ENCODE measurements around the gene GPA33.

GPA33 gene

DNA sequence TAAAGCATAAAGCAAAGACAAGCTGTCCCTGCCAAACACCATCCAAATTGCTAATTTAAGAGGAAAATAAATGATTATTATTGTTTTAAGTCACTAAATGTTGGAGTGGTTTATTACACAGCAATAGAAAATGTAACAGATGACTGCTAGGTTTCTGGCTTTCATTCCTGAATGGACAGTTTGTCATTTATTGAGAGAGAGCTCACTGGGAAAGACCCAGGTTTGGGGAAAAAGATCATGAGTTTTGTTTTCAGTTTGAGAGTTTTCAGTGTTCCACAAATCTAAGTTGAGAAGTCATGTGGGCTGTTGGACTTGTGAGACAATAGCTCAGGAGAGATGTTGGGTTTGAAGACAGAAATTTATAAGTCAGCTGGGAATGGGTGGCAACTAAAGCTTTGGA, 5.4 kb downstream of the GPA33 start:
- no peak for DNase-seq

DNA sequence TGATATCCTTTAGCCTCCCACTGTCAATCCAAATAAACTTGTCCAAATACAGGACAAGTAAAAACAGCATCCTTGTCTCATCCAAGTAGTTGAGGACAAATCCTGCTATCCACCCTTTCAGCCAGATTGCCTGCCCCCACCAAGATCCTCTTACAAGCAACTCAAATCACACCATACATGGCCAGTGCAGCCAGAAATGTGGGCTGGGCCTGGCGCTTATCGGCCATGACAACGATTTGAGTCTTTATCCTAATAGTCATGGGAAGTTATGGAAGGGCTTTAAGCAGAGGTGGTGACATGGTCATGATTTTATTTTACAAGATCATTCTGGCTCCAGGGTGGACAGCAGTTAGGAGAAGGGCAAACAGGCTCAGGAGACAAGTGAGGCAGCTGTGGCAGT, 6.3 kb downstream of the GPA33 start:
- DNase-seq = no peak

DNA sequence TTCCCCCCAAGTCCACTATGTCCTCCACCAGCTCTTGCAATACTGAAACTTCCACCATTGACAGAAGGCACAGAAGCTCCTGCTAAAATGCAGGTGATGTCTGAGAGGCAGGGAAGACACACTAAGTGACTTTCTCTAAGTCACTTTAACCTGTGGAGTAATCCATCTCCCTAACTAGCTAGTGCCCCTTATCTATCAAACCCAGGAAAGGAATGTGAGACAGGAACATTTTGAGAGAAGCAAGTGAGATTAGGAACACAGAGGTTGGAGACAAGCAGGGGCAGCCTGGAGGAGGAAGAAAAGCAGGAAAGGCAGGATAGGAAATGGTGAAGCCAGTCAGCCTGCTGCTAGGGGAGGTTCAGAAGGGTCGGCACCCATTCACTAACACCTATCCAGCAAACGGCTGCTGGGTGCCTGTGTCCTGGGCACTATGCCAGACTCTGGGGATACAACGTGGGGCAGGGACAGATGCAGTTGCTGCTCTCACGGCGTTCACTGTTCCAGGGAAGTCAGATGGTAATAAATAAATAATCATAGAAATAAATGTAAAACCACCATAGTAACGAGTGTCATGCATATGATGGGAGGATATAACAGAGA, 7.0 kb downstream of the GPA33 start:
- no peak for DNase-seq

DNA sequence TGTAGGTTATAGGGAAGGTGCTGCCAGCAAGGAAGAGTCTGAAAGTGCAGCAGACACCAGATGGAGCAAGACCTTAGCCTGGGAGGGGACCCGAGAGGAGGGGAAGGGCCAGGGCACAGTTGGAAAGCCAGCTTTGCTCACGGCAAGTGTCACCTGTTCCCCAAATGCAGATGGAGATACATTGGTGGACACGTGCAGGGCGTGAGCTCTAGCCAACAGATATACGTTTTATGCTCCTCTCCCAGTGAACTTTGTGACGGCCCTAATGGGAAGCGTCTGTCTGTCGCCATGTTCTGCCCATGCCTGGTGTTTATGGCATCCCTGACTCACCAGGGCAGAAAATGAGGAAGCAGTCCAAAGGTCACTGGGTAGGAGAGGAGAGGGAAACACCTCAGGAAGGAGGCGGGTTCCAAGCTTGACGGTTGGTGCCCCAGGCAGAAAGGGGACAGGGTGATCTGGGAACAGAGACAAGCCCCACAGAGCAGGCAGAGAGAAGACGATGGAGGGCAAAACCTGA, 7.6 kb downstream of the GPA33 start:
- DNase-seq = no peak

DNA sequence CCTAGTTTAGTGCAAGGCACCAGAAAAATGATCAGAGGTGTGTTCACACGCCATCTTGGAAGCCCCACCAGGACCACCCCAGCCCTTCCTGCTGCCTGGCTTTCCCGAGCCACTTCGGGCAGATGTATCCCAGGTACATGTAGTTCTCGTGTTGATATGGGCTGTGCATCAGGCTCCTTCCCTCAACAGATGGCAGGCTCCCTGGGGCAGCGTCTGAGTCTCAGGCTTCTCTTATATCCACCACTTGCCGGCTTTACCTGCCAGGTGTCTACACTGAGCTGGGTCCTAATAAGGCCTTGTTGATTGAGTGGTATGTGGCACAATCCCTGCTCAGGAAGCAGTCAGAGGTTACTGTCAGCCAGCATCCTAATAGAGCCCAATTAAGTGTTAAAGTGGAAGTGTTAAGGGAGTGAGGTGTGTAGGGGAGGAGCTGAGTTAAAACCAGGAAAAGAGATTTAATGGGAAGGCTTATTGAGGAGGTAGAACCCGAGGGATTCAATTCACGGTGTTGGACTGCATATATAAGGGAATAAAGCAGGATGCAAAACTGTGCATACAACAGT, 8.5 kb downstream of the GPA33 start:
- no peak for DNase-seq

DNA sequence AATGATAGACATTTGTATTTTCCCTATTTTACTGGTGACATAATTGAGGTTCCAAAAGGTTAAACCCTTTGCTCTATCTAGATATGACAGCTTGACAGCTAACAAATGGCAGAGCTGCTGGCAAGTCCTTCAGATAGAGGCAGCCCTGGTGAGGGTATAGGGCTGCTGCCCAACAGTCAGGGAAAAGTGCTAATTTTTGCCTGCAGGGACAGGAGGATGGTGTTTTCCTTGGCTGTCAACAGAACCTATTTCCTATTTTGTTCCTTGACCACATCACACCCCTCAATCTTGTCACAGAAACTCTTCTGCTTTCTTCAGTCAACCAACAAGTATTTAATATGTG, 12.3 kb downstream of the GPA33 start:
- DNase-seq = no peak

DNA sequence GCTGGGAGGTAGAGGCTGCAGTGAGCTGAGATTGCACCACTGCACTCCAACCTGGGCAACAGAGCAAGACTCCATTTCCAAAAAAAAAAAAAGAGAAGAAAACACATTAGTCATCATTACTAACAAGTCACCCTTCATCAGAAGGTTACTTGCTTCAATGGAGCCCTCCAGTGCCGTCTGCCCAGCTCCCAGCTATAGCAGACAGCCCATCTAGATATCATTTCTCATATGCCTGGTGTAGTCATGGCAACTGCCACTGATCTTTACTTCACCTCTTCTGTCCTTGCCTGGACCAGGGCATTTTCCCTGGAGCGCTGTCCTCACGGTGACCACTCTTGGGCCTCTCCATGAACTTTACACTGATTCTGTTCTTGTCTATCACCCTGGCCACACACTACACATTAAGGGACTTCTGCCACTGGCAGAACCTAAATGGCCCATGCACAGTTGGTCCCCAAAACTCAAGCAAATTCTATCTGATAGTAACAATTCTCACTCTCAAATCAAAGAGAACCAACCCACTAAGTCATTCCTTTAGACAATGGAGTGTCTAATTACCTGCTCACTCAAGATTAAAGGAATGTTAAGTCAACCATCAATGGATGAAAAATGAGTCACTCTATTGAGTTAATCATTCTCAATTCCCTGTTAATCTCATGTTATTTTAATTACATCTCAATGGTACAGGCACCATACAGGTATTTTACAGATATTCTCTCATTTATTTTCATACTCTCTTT, 12.9 kb downstream of the GPA33 start:
- no peak for DNase-seq

DNA sequence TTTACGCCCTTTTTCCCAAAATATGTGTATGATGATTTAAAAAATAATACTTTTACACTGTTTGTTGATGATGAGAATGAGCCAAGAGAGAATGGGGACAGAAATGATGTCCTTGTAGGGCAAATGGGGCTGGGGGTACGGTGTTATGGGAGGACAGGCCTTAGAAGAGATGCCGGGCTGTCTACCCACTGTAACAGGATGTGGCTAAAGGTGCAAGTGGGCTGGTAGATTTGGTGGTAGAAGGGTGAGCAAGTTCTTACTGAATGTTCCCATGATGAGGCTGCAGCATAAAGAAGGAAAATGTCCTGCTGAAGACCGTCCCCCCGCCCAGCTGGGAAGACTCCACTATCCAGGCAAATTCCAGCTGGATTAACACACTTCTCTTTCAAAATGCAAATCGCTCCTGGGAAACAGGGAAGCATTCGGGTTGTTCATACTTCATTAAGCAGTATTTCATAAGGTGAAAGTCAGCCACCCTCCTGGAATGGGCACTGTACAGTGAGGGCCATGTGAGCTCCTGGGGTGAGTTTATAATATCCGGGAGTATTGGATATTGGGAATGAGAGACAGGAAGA, 14.0 kb downstream of the GPA33 start:
- no peak for DNase-seq

DNA sequence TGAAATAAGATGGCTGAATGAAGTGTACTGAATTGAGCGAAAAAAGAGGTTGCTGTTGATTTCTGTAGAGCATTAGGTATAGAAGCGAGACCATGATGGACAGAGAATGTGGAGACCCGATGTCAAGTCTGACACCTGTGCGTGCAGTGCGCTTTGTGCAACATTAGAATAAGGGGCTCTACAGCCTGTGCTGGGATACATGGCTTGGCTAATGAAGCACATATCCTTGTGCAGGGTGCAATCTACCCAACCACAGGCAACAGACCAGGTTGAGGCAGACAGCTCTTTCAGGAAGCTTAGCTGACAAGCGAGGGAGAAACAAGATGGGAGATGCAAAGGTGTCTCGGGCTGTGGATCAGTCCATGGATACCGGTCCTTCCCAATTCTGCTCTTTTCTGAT, 18.9 kb downstream of the GPA33 start:
- no peak for DNase-seq

DNA sequence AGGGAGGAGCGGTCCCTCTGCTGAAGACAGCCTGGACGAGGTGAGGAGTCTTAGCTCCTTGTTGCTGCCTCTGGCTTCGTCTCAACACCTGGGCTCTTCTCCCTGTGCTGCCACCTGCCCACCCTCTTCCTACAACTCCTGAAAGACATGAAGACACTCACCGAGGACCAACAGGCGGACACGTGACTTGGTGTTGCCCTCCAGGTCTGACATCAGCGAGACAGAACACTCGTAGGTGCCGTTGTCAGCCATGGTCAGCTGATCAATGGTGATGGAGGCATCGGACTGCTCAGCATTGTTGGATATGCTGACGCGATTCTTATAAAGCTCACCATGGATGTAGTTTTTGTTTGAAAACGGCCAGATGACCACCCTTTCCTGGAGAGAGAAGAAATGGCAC, 21.4 kb downstream of the GPA33 start:
- no peak for DNase-seq

DNA sequence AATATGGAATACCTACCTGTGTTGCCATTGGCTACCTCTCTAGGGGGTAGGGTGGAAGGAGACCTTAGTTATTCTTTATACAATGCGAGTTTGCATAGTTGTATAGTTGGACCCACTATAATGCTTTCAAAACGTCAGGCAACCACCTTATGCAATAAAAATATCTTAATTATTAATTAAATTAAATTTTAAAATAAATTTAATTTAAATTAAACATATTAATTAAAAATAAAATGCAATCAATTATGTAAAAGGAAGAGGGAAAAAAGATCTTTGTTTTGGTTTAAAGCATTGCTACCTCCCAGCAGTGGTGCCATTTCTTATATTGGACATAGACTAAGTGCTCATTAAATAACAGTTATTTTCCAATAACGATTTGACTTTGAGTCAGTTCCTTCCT, 22.3 kb downstream of the GPA33 start:
- no peak for DNase-seq

DNA sequence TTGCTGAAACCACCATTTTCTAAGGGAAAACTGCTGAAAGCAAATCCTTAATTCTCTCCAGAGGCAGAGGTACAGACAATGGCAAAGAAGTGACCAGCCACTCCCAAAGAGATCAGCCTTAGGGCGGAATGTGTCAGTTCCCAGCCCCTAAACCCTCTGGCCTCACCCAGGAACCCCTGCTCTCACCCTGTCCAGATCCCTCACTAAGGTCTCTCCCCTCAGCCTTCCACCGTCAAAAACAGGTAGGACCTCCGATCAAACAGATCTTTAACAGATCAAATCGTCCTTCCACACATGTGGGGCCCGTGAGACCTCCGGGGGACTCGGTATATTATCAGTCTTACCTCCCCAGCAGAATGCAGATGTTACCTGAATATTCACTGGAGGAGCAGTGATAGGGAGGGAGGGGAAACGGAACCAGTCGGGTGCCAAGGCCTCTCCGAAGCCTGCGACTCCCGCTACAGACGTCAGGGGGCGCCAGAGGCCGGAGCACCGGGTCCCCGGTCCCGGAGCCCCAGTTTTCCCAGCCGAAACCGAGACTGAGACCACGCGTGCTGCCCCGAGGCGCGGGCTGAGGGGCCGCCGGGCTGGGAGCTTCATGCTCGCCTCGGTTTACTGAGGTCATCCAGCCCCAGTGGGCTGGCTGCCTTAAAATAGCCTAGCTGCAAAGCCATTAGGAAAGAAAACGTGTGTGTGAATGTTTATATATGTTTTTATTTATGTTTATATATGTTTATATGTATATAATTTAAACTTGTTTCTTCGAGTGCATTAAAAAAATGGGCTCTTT, 23.6 kb downstream of the GPA33 start:
- peak; percentile 78 for DNase-seq

DNA sequence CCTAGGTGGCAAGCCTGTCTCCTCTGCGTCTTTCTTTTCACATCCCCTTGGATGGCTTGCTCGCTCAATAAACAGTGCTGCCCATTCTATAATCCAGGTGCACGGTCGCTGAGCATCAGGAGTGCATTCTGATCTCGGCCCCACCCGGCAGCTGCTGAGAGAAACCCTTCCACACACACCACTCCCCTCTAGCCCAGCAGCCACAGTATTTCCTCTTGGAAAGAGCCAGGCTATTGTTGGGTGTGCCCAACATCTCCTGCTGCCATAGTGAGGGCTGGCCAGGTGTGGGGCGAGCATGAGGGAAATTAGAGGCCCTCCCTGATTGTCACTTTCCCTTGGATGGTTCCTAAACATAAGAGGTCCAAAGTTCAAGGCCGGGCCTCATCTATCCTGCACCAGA, 24.7 kb downstream of the GPA33 start:
- DNase-seq = no peak

DNA sequence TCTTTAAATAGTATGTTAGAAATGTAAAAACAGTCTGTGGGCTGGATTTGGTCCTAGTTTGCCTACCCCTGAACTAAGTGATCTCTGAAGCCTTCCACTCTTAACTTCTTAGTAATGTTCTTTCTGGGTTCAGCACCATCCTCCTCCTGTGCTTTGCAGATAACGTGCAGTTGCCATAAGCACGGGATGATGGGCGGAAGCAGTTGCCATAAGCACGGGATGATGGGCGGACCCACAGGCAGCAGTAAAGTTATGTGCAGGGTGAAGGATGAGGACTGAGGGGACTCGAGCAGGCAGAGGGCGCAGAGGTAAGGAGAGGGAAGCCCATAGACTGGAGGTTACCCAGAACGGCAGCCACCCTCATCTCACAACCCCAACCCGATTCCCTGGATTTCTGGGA, 25.6 kb downstream of the GPA33 start:
- no peak for DNase-seq

DNA sequence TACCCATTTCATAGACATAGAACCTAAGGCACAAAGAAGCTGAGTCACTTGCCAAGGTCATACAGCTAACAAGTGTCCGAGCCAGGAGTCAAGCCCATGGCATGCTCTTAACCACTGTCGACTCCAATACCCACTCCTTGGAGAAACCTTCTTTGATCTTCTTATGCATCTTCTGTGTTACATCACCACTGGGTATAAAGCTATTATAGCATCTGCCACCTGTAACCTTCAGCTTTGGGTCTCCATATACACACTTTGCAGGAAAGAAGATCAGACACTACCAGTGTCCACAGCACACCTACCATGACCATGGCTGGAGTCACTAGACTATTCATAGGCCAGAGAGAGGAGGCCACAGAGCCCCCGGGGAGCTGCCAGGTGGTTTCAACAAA, 29.1 kb downstream of the GPA33 start:
- no peak for DNase-seq

DNA sequence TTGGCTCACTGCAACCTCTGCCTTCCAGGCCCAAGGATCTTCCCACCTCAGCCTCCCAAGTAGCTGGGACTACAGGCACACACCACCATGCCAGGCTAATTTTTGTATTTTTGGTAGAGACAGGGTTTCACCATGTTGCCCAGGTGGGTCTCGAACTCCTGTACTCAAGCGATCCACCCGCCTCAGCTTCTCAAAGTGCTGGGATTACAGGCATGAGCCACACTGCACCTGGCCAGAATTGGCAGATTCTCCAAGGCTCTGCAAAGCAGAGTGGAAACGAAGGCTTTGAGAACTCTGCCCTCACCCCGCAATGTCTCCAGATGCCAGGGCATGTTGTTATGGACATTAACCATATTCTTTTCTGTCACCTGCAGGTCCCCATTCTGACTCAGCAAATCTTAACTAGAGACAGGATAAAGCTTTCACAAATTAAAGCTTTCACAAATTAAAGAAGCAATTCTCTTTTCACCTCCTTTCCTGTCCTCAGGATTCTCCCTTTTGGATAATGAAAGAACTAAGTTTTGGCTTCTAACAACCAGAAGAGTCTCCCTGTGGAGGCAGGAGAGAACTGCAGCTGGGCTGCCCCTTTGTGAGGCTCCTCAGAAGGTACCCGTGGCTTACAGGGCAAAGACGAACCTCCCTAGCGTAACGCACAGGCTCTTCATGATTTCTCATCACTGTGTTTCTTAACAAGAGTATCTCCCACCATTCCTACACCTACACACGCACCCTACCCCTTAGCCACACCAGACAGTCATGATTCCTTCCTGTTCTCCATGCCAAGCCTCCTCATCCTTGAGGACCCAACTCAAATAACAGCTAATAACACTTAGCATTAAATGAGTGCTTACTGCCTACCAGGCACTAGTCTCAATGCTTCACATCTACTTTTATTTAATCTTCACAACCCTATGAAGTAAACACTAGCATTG, 29.8 kb downstream of the GPA33 start:
- no peak for DNase-seq

DNA sequence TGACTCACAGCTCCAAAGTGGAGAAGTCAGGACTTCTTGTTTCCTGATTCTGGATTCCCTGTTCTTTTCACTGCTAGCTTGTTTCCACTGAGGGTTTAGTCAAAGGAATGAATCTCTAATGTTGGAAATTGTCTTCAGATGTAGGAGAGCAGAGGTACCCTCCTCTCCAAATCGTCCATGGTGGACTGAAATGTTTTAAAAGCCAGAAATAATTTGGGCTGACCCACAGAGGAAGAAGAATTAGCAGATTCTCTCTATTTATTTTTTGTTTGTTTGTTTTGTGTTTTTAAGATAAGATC, 30.4 kb downstream of the GPA33 start:
- DNase-seq = no peak

DNA sequence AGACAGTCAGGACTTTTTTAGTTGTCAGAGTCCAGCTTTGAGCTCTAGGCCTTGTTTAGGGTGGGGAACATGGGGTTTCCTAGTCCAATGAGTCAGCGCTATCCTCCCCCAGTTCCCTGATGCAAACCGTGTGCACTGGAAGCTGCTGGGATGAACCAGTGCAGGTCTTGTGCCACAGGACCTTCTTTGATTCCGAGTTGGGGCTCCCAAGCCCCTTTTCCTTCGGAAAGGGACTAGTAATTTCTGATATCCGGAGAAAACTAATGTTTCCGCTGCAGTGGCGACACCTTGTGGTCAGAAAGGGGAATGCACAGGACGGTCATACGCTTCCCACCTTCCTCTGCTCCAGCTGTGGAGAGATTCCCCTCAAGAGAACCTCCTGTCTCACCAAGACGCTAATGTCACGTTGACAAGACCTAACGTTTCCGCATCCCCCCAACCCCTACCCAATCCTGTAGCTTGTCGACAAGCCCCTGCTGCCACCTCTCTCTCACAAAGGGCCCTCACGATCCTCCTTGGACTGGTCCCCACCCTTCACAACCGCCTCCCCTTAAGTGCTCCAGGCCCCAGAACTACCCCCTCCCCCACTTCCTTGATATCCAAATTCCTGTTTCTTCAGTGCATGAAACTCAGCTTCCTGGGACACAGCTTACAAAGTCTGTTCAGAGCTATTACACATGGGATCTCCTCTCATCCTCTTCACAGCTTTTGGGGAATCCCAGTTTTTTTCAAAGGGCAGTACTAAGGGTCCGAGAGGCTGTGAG, 30.9 kb downstream of the GPA33 start:
- DNase-seq = peak; percentile 78

DNA sequence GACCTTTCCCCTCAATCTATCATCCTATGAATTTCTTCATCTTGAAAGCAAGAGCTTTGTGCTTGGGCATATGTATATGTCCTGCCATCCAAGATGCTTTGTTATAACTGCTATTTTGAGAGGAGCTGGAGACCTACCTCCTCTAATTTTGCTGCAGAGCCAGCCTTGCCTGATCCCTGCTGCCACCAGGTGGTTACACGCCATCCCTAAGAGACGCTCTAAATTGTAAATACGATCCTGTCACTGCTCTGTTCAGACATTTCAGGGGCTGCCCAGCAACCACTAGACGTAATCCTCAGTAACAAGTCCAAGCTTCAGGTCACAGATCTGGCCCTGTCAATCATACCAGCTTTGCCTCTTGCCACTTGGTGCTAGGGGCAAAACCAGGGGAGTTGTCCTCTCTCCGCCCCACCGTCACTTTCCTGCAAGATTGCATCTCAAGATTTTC, 32.9 kb downstream of the GPA33 start:
- peak; percentile 42 for DNase-seq

DNA sequence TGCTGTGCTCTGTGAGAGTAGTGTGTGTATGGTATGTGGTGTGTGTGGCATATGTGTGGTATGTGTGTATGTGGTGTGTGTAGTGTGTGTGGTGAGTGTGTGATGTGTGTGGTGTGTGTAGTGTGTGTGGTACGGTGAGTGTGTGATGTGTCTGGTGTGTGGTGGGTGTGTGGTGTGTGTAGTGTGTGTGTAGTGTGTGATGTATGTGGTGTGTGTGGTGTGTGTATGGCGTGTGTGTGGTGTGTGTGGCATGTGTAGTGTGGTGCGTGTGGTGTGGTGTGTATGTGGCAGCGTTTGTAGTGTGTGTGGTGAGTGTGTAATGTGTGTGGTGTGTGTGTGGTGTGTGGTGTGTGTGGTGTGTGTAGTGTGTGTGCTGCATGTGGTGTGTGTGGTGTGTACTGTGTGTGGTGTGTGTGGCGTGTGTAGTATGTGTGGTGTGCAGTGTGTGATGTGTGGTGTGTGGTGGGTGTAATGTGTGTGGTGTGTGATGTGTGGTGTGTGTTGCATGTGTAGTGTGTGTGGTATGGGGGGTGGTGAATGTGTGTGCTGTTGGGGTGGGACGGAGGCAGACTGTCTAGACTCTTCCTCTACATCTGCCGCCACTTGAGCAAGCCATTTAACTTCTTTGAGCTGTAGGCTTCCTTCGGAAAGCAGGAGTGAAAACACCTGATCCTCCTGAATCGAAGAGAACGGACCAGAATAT, 33.5 kb downstream of the GPA33 start:
- DNase-seq = no peak
